Aorta (tissue), 5 donors: ENCODE measurements around the gene CAPN9. TPM values are rescaled to one million over a fixed set of nuclear protein-coding genes. Genes with fewer than 3 reads are reported as not detected.
"Not testable (repeated sequence)": the region's sequence is repeated elsewhere in the genome, so short reads cannot be mapped to it uniquely, and the experiment has no call there.

Experiments
- ATAC-seq: fragments of 200-7000 bp; cut with Tn5 transposase; one replicate; pipeline ENCODE4 v1.9.1; 2022; ENCODE audit warnings: moderate library complexity; ENCODE audit not compliant: low FRiP score
- DNase-seq, 2 donors: peaks; one replicate each; pipeline ENCODE4 v3.0.0-alpha.2; 2020
- H3K27ac ChIP-seq, 2 donors: one replicate each; pipeline ENCODE4 v1.5.1; 2013; ENCODE audit warnings: low read length in 2 of 2, mild to moderate bottlenecking in 2 of 2, moderate library complexity in 2 of 2, control low read depth in 1 of 2, inconsistent platforms in 1 of 2, low read depth in 1 of 2
- H3K27me3 ChIP-seq, 2 donors: one replicate each; pipeline ENCODE4 v1.6.1; 2013; ENCODE audit warnings: control low read depth in 1 of 2, low read length in 1 of 2, mild to moderate bottlenecking in 1 of 2, moderate library complexity in 1 of 2; ENCODE audit not compliant: insufficient read depth in 2 of 2, control insufficient read depth in 1 of 2
- H3K36me3 ChIP-seq, 2 donors: one replicate each; pipeline ENCODE4 v1.6.1; 2013; ENCODE audit warnings: control low read depth in 1 of 2, low read length in 1 of 2, mild to moderate bottlenecking in 1 of 2; ENCODE audit not compliant: insufficient read depth in 2 of 2, control insufficient read depth in 1 of 2
- H3K4me1 ChIP-seq, 2 donors: one replicate each; pipeline ENCODE4 v1.6.1; 2013; ENCODE audit warnings: low read length in 2 of 2, control low read depth in 1 of 2, mild to moderate bottlenecking in 1 of 2, moderate library complexity in 1 of 2; ENCODE audit not compliant: insufficient read depth in 2 of 2, control insufficient read depth in 1 of 2
- H3K4me3 ChIP-seq, 2 donors: one replicate each; pipeline ENCODE4 v1.5.1; 2013; ENCODE audit warnings: low read length in 2 of 2, control low read depth in 1 of 2, mild to moderate bottlenecking in 1 of 2
- H3K9me3 ChIP-seq: one replicate; pipeline ENCODE4 v1.6.1; 2013; ENCODE audit warnings: mild to moderate bottlenecking, low read length; ENCODE audit not compliant: control insufficient read depth
- WGBS, 2 donors: extraction: QIAGEN DNeasy Blood & Tissue Kit; methylation state at CpG; one replicate each; pipeline ENCODE4 v1.1.7; 2013; 5-methylcytosine and 5-hydroxymethylcytosine counted together
- intact Hi-C, 2 donors: fragments of 100-400 bp; cut with DNase I; formaldehyde crosslinking; loops; one replicate each; pipeline versions ENCODE4 v1.14.2 to v1.15.0; 2022
- polyA plus RNA-seq, 2 donors: library from polyadenylated mRNA; stranded (reverse); fragments of 200-250 nt; gene quantifications; one replicate each; pipeline ENCODE4 v1.2.3, GENCODE V29; 2013
- total RNA-seq, 2 donors: library from RNA; stranded (reverse); fragmentation: NEBNext Ultra II Directional; extraction: Animal tissue kit (Norgen Biotek cat#: 25700); gene quantifications; one replicate each; pipeline ENCODE4 v1.2.1, GENCODE V29; 2021
- donor health status: healthy with polysubstance abuse.
- donor health status: Bipolar disorder and iron deficiency.
- donor health status: DM: no; HTN: no; CAD: no.
- donor health status: DM: no; HTN: no; CAD: no.
- donor health status: DM: yes; HTN: yes; CAD: no.

Gene CAPN9
- total and polyA plus RNA-seq, 4 donors = 0.46 to 6.0 TPM; not detected in 2

- ATAC-seq, H3K9me3 ChIP-seq, H3K27ac ChIP-seq, DNase-seq, H3K4me1 ChIP-seq, H3K27me3 ChIP-seq, intact Hi-C loops, H3K4me3 ChIP-seq, H3K36me3 ChIP-seq: not testable (repeated sequence)
- WGBS, 2 donors = 80 to 86% methylated on average over 3 of the region's 3 CpGs
These were observed 30.7 kb upstream of the CAPN9 start for GRCh38 chr1:230716453-230716852.

GRCh38 chr1:230717251-230717650 is 29.9 kb upstream of the CAPN9 start:
- H3K27ac ChIP-seq = no peak overlapping the region
- H3K9me3 ChIP-seq = no peaks in the 10 kb centered on the region
- H3K4me3 ChIP-seq = no peak overlapping the region
- H3K36me3 ChIP-seq = no peaks in the 10 kb centered on the region
- ATAC-seq (no peak), DNase-seq (no peak)
- H3K27me3 ChIP-seq = no peaks in the 10 kb centered on the region
- H3K4me1 ChIP-seq = no peaks in the 10 kb centered on the region
- WGBS, 2 donors = 91 to 93% methylated on average over 1 of the region's 1 CpG
- intact Hi-C loops = no loop called here

- H3K27me3 ChIP-seq, H3K27ac ChIP-seq, DNase-seq, H3K4me3 ChIP-seq, H3K4me1 ChIP-seq, ATAC-seq, H3K9me3 ChIP-seq, H3K36me3 ChIP-seq, intact Hi-C loops: not testable (repeated sequence)
- 96 to 100% methylated on average over 3 of the region's 3 CpGs for WGBS, 2 donors
These were observed 25.2 kb upstream of the CAPN9 start for GRCh38 chr1:230721849-230722522.

GRCh38 chr1:230725256-230726012 is 21.8 kb upstream of the CAPN9 start:
- peak; percentile 84 for ATAC-seq
- DNase-seq = no peak
- Histone ChIP-seq H3K4me1 (peaks cover 3 to 5% of the 10 kb centered on the region in 2 donors), H3K4me3 (no peak overlapping the region), H3K27ac (no peak overlapping the region), H3K27me3 (no peaks in the 10 kb centered on the region), H3K36me3 (no peaks in the 10 kb centered on the region), H3K9me3 (no peaks in the 10 kb centered on the region)
- WGBS, 2 donors = 9 to 11% methylated on average over 6 of the region's 6 CpGs
- intact Hi-C loops = no loop called here

- Histone ChIP-seq H3K27ac (no peak overlapping the region), H3K4me1 (peaks cover 3 to 5% of the 10 kb centered on the region in 2 donors), H3K36me3 (no peaks in the 10 kb centered on the region), H3K9me3 (no peaks in the 10 kb centered on the region), H3K4me3 (no peak overlapping the region), H3K27me3 (no peaks in the 10 kb centered on the region)
- DNase-seq (no peak), ATAC-seq (peak; percentile 53)
- intact Hi-C loops = no loop called here
- WGBS, 2 donors = 86 to 88% methylated on average over 6 of the region's 6 CpGs
These were observed 18.3 kb upstream of the CAPN9 start for GRCh38 chr1:230728710-230729392.

- 16 to 17% methylated on average over 5 of the region's 5 CpGs for WGBS, 2 donors
- peak; percentile 16 for ATAC-seq
- no peaks in the 10 kb centered on the region for H3K36me3 ChIP-seq
- peaks cover 0 to under 1% of the 10 kb centered on the region in 2 donors for H3K4me1 ChIP-seq
- H3K9me3 ChIP-seq = no peaks in the 10 kb centered on the region
- H3K27me3 ChIP-seq = no peaks in the 10 kb centered on the region
- no peak for DNase-seq
- intact Hi-C loops = no loop called here
- H3K27ac ChIP-seq = no peak overlapping the region
- H3K4me3 ChIP-seq = no peak overlapping the region
These were observed 16.2 kb upstream of the CAPN9 start for GRCh38 chr1:230730977-230731376.

- no peak overlapping the region for H3K27ac ChIP-seq
- WGBS, 2 donors = 86 to 90% methylated on average over 2 of the region's 2 CpGs
- no peaks in the 10 kb centered on the region for H3K36me3 ChIP-seq
- ATAC-seq (no peak), DNase-seq (no peak)
- no peak overlapping the region for H3K4me3 ChIP-seq
- no peaks in the 10 kb centered on the region for H3K4me1 ChIP-seq
- no peaks in the 10 kb centered on the region for H3K27me3 ChIP-seq
- intact Hi-C loops = no loop called here
- no peaks in the 10 kb centered on the region for H3K9me3 ChIP-seq
These were observed 11.7 kb upstream of the CAPN9 start for GRCh38 chr1:230735447-230735846.

GRCh38 chr1:230737622-230738262 is 9.4 kb upstream of the CAPN9 start:
- no peak for DNase-seq
- H3K27me3 ChIP-seq = no peaks in the 10 kb centered on the region
- no peak overlapping the region for H3K4me3 ChIP-seq
- no peaks in the 10 kb centered on the region for H3K36me3 ChIP-seq
- ATAC-seq = no peak
- H3K9me3 ChIP-seq = no peaks in the 10 kb centered on the region
- intact Hi-C loops = no loop called here
- 80 to 91% methylated on average over 3 of the region's 3 CpGs for WGBS, 2 donors
- H3K27ac ChIP-seq = no peak overlapping the region
- no peaks in the 10 kb centered on the region for H3K4me1 ChIP-seq
